CD4-positive, alpha-beta T cell treated with Interleukin-1 beta for 1 hour (primary cell): ENCODE results near the gene LAP3.
"Not testable (repeated sequence)": the region's sequence is repeated elsewhere in the genome, so short reads cannot be mapped to it uniquely, and the experiment has no call there.

ENCODE experiments used
- DNase-seq, 2 donors: peaks; one replicate each; pipeline ENCODE4 v3.0.0-alpha.2; 2020 to 2022

The LAP3 gene

GRCh38 chr4:17576932-17577664 is at the start of gene LAP3:
LAP3 (plus strand) TSS chr4:17577198; CDS start chr4:17577466, 268 bp downstream.
- peak; percentile 98 to 99 for DNase-seq

- DNase-seq, result no peak
Observed at GRCh38 chr4:17528551-17529165, 48.3 kb upstream of the LAP3 start.

- DNase-seq, result no peak
Observed at GRCh38 chr4:17531538-17532285, 45.3 kb upstream of the LAP3 start.

- no peak for DNase-seq
Observed at GRCh38 chr4:17534705-17535104, 42.3 kb upstream of the LAP3 start.

- no peak for DNase-seq
Observed at GRCh38 chr4:17535242-17535641, 41.8 kb upstream of the LAP3 start.

- DNase-seq, result no peak
Observed at GRCh38 chr4:17535906-17536305, 41.1 kb upstream of the LAP3 start.

- not testable (repeated sequence) for DNase-seq
Observed at GRCh38 chr4:17537060-17537459, 39.9 kb upstream of the LAP3 start.

GRCh38 chr4:17544205-17544604 is 32.8 kb upstream of the LAP3 start:
- peak in 1 of 2 donors; percentile 19 for DNase-seq

GRCh38 chr4:17544831-17545234 is 32.2 kb upstream of the LAP3 start:
- no peak for DNase-seq

- DNase-seq, result no peak
Observed at GRCh38 chr4:17545374-17546140, 31.4 kb upstream of the LAP3 start.

- DNase-seq, result no peak
Observed at GRCh38 chr4:17546222-17546621, 30.8 kb upstream of the LAP3 start.

- no peak for DNase-seq
Observed at GRCh38 chr4:17546678-17547077, 30.3 kb upstream of the LAP3 start.

- no peak for DNase-seq
Observed at GRCh38 chr4:17550549-17550948, 26.4 kb upstream of the LAP3 start.

- no peak for DNase-seq
Observed at GRCh38 chr4:17552427-17552826, 24.6 kb upstream of the LAP3 start.

- DNase-seq, result no peak
Observed at GRCh38 chr4:17554568-17554967, 22.4 kb upstream of the LAP3 start.

GRCh38 chr4:17556498-17556897 is 20.5 kb upstream of the LAP3 start:
- no peak for DNase-seq

- no peak for DNase-seq
Observed at GRCh38 chr4:17557880-17558279, 19.1 kb upstream of the LAP3 start.

GRCh38 chr4:17558941-17559708 is 17.9 kb upstream of the LAP3 start:
- no peak for DNase-seq

- DNase-seq, result no peak
Observed at GRCh38 chr4:17559709-17560048, 17.3 kb upstream of the LAP3 start.

- DNase-seq, result no peak
Observed at GRCh38 chr4:17560065-17560673, 16.8 kb upstream of the LAP3 start.

- DNase-seq, result no peak
Observed at GRCh38 chr4:17561195-17561909, 15.6 kb upstream of the LAP3 start.
